H1 (cell line): ENCODE data around the gene TNFRSF11A.

ENCODE experiments used
- ATF2 ChIP-seq: IDR thresholded peaks from 2 replicates; pipeline ENCODE4 v1.6.1; 2012; ENCODE audit warnings: low read length, inconsistent platforms
- BCL11A ChIP-seq, 2 experiments: IDR thresholded peaks; one replicate each; pipeline ENCODE4 v1.6.1; 2011; ENCODE audit warnings: low read depth in 2 of 2, low read length in 2 of 2, mild to moderate bottlenecking in 2 of 2
- CHD2 ChIP-seq: IDR thresholded peaks from 2 replicates; pipeline ENCODE4 v1.6.1; 2012; ENCODE audit warnings: low read length, improper control_type of control experiment
- EGR1 ChIP-seq: IDR thresholded peaks from 2 replicates; pipeline ENCODE4 v1.6.1; 2011; ENCODE audit warnings: low read depth, low read length, borderline replicate concordance
- EZH2 ChIP-seq: fragments of 200-600 bp; sonication (generic); IDR thresholded peaks from 2 replicates; pipeline ENCODE4 v1.7.1; 2012; ENCODE audit warnings: low read depth, mild to moderate bottlenecking, moderate library complexity, low read length, inconsistent platforms; ENCODE audit not compliant: severe bottlenecking
- FOSL1 ChIP-seq: IDR thresholded peaks from 2 replicates; pipeline ENCODE4 v1.6.1; 2011; ENCODE audit warnings: mild to moderate bottlenecking, low read depth, low read length, moderate library complexity; ENCODE audit not compliant: insufficient read depth
- JUN ChIP-seq: IDR thresholded peaks from 2 replicates; pipeline ENCODE4 v1.6.1; 2011; ENCODE audit warnings: low read depth, mild to moderate bottlenecking, improper control_type of control experiment, low read length
- POLR2A ChIP-seq, 2 experiments: IDR thresholded peaks; 1 replicate in 1 of 2; 2 replicates in 1 of 2; pipeline ENCODE4 v1.6.1; 2011; ENCODE audit warnings: low read depth in 2 of 2, low read length in 2 of 2, mild to moderate bottlenecking in 2 of 2; ENCODE audit errors: control extremely low read depth in 1 of 2
- POLR2AphosphoS5 ChIP-seq: IDR thresholded peaks from 2 replicates; pipeline ENCODE4 v1.6.1; 2011; ENCODE audit warnings: low read depth, low read length
- RXRA ChIP-seq: IDR thresholded peaks from 2 replicates; pipeline ENCODE4 v1.6.1; 2011; ENCODE audit warnings: low read depth, mild to moderate bottlenecking, low read length, moderate library complexity; ENCODE audit not compliant: insufficient read depth
- SUZ12 ChIP-seq: fragments of 200-600 bp; sonication (generic); IDR thresholded peaks from 2 replicates; pipeline ENCODE4 v1.6.1; 2012; ENCODE audit warnings: mild to moderate bottlenecking, inconsistent platforms, low read length, moderate library complexity, mixed read lengths
- TAF1 ChIP-seq: IDR thresholded peaks from 2 replicates; pipeline ENCODE4 v1.6.1; 2011; ENCODE audit warnings: mild to moderate bottlenecking, low read depth, low read length
- TCF12 ChIP-seq: IDR thresholded peaks from 2 replicates; pipeline ENCODE4 v1.6.1; 2011; ENCODE audit warnings: low read depth, mild to moderate bottlenecking, low read length
- TF ChIP-seq, protein P1 (sequence below), 3 experiments: IDR thresholded peaks; 1 replicate in 2 of 3; 2 replicates in 1 of 3; pipeline versions ENCODE4 v1.5.1 to v1.6.1; 2011; ENCODE audit warnings: low read length in 3 of 3, mild to moderate bottlenecking in 3 of 3, inconsistent platforms in 2 of 3, low read depth in 1 of 3, moderate library complexity in 1 of 3; ENCODE audit not compliant: insufficient read depth in 1 of 3; ENCODE audit errors: control extremely low read depth in 1 of 3

DNA sequence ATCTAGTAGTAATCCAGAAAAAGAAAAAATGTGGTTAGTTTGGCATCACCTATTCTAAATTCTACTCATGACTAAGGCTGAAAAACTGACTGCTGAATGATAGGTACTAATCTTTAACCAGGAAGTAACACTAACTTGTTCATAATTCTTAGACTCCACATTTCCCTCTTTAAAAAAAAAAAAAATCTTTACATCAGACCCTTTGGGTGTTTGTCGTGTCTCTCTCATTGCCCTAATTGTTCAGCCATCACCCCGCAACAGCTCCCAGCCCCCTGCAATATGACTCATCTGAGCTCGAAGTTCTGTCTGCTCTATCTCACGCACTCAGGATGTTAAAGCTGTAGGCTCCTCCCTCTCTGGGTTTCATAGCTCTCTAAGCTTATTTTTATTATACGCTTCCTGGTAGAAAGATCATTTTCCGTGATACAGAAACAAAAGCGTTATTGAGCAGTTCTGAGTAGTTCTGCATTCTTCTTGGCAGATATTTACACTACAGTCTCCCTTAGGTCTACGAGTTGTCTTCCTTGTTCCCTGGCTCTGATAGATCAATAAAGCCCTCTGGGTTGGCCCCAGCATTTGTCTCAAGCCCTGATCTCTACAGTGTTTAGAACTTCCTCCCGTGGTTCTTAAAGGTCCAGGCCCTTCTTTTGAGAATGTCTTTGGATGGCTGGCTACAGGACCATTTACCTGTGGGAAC is 95.6 kb downstream of the TNFRSF11A start:
- TF ChIP-seq POLR2A (IDR thresholded peaks at IDR 0.05; ENCODE audit: control extremely low read depth in 1 of 2, low read depth in 2 of 2, low read length in 2 of 2) (no peak), TCF12 (no peak), EGR1 (no peak), POLR2AphosphoS5 (no peak), CHD2 (no peak), TAF1 (no peak), BCL11A (IDR thresholded peaks at IDR 0.05; ENCODE audit: low read depth in 2 of 2, low read length in 2 of 2) (no peak), ATF2 (no peak), EZH2 (no peak), RXRA (no peak), FOSL1 (no peak), SUZ12 (no peak), JUN (no peak)
- TF ChIP-seq, protein P1, sequence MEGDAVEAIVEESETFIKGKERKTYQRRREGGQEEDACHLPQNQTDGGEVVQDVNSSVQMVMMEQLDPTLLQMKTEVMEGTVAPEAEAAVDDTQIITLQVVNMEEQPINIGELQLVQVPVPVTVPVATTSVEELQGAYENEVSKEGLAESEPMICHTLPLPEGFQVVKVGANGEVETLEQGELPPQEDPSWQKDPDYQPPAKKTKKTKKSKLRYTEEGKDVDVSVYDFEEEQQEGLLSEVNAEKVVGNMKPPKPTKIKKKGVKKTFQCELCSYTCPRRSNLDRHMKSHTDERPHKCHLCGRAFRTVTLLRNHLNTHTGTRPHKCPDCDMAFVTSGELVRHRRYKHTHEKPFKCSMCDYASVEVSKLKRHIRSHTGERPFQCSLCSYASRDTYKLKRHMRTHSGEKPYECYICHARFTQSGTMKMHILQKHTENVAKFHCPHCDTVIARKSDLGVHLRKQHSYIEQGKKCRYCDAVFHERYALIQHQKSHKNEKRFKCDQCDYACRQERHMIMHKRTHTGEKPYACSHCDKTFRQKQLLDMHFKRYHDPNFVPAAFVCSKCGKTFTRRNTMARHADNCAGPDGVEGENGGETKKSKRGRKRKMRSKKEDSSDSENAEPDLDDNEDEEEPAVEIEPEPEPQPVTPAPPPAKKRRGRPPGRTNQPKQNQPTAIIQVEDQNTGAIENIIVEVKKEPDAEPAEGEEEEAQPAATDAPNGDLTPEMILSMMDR (IDR thresholded peaks at IDR 0.05; ENCODE audit: control extremely low read depth in 1 of 3, insufficient read depth in 1 of 3, low read depth in 1 of 3, low read length in 3 of 3): no peak
